Naive thymus-derived CD8-positive, alpha-beta T cell (primary cell): ENCODE results near the gene BANP. TPM values are rescaled to one million over a fixed set of nuclear protein-coding genes. Genes with fewer than 3 reads are reported as not detected.

ENCODE experiments used
- ATAC-seq, 2 donors: fragments of 150-1000 bp; cut with Tn5 transposase in 1 of 2; sonication (Bioruptor Pico), chemical (Tn5 transposase) in 1 of 2; 1 replicate in 1 of 2; 2 replicates in 1 of 2; pipeline ENCODE4 v1.10.0; 2021; ENCODE audit warnings: mild to moderate bottlenecking in 2 of 2, moderate library complexity in 2 of 2
- POLR2A ChIA-PET: fragments of 350-600 bp; sonication (Branson Sonifier 250); formaldehyde crosslinking; loops from one replicate; lab custom pipeline; 2021; ENCODE audit warnings: antibody characterized with exemption; lab: Charles Lee
- DNase-seq, 10 donors: peaks; one replicate each; pipeline versions ENCODE4 v3.0.0 to v3.0.0-alpha.2; 2020 to 2022
- H3K27ac Mint-ChIP-seq, 10 donors: one replicate each; pipeline ENCODE4 v1.8.0; 2020 to 2022; ENCODE audit warnings: mild to moderate bottlenecking in 10 of 10, mixed read lengths in 10 of 10, moderate library complexity in 4 of 10, inconsistent platforms in 1 of 10
- H3K27me3 Mint-ChIP-seq, 5 donors: one replicate each; pipeline ENCODE4 v1.8.0; 2021 to 2022; ENCODE audit warnings: mixed read lengths in 5 of 5
- H3K36me3 Mint-ChIP-seq, 3 donors: one replicate each; pipeline ENCODE4 v1.8.0; 2020 to 2022; ENCODE audit warnings: mixed read lengths in 3 of 3, mild to moderate bottlenecking in 2 of 3, inconsistent platforms in 1 of 3
- H3K4me1 Mint-ChIP-seq, 4 donors: one replicate each; pipeline ENCODE4 v1.8.0; 2021 to 2022; ENCODE audit warnings: mixed read lengths in 4 of 4
- H3K4me3 Mint-ChIP-seq, 10 donors: one replicate each; pipeline ENCODE4 v1.8.0; 2020 to 2022; ENCODE audit warnings: mild to moderate bottlenecking in 10 of 10, mixed read lengths in 10 of 10, moderate library complexity in 6 of 10, inconsistent platforms in 1 of 10
- H3K9me3 Mint-ChIP-seq, 9 donors: one replicate each; pipeline ENCODE4 v1.8.0; 2020 to 2022; ENCODE audit warnings: mixed read lengths in 9 of 9, mild to moderate bottlenecking in 3 of 9, inconsistent platforms in 1 of 9, moderate library complexity in 1 of 9
- polyA plus RNA-seq, 3 donors: library from polyadenylated mRNA; unstranded; fragments of 300-500 nt; fragmentation: Illumina TruSeq; gene quantifications; one replicate each; pipeline ENCODE4 v1.2.3, GENCODE V29; 2021
- total RNA-seq, 8 experiments: library from RNA in 2 of 8; stranded (reverse) in 2 of 8; gene quantifications; one replicate each; pipeline ENCODE4 v1.2.3 and lab custom pipeline; 2021 to 2026

BANP gene
- total and polyA plus RNA-seq, 5 experiments from 2014 or later, result 13.4 to 89.4 (median 29.1) TPM

GRCh38 chr16:87956098-87956364, 4.8 kb downstream of the BANP start:
- Mint-ChIP-seq H3K9me3 (no peaks in the 10 kb centered on the region), H3K36me3 (peaks cover 0 to 33% (median 0%) of the 10 kb centered on the region in 3 donors), H3K4me3 (peak overlapping the region; percentile 74 to 93 (median 85)), H3K4me1 (peaks cover 44 to 91% (median 84%) of the 10 kb centered on the region in 4 donors), H3K27me3 (no peaks in the 10 kb centered on the region), H3K27ac (peak overlapping the region; percentile 93 to 98 (median 96))
- DNase-seq, result no peak
- no peak for ATAC-seq
- POLR2A ChIA-PET, result interaction anchor here (0.6 to 1.0 kb wide), 2 partner anchors 28 to 87 kb away, joined by 3 read pairs; partner anchors contain the start of gene SLC7A5

DNA sequence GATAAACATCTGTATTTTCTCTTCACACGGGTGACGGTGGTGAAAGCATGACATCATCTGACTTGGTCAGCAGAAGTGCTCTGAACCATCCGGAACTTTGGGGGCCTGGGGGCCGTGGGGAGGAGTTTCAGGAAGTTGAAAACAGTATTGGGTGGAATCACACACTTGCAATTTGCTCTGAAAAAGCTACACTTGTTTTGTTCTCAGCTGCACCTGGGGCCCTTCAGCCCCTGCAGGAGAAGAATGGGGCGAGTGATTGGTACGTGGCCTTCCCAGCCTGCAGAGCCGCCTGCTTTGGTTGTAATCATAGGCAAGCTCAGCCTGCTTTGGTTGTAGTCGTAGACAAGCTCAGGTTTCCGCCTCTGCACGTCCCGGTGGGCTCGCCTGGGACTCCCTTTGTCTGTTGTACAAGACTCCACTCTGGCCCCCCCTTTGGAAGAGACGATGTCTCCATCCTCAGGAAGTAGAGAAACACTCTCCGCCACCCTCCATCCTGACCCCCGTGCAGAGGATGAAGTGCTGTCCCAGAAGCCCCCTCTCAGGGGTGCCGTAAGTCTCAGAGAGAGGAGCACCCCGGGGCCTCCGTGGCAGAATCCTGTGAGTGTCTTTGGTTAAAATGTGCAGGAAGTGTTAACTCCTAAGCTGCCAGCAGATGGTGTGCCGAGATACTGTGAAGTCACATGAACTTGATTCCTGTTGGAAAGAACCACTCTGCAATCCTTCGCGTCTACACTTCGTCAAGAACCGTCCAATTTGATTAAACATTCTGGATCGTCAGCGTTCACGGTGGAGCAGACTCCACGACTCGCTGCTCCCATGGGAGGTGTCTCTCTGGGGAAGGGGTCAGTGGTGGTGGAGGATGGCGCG, 5.4 kb downstream of the BANP start:
- Mint-ChIP-seq H3K27me3 (no peaks in the 10 kb centered on the region), H3K4me1 (peaks cover 46 to 95% (median 88%) of the 10 kb centered on the region in 4 donors), H3K9me3 (no peaks in the 10 kb centered on the region), H3K4me3 (peak overlapping the region; percentile 74 to 93 (median 85)), H3K36me3 (peaks cover 0 to 37% (median 2%) of the 10 kb centered on the region in 3 donors), H3K27ac (peak overlapping the region; percentile 93 to 98 (median 96))
- POLR2A ChIA-PET, result interaction anchor here (0.6 to 1.1 kb wide), 3 partner anchors 29 to 191 kb away, joined by 3 read pairs; partner anchors contain the start of genes KLHDC4 and SLC7A5
- peak; percentile 67 to 75 for ATAC-seq
- DNase-seq, result peak; percentile 55 to 89 (median 82)

DNA sequence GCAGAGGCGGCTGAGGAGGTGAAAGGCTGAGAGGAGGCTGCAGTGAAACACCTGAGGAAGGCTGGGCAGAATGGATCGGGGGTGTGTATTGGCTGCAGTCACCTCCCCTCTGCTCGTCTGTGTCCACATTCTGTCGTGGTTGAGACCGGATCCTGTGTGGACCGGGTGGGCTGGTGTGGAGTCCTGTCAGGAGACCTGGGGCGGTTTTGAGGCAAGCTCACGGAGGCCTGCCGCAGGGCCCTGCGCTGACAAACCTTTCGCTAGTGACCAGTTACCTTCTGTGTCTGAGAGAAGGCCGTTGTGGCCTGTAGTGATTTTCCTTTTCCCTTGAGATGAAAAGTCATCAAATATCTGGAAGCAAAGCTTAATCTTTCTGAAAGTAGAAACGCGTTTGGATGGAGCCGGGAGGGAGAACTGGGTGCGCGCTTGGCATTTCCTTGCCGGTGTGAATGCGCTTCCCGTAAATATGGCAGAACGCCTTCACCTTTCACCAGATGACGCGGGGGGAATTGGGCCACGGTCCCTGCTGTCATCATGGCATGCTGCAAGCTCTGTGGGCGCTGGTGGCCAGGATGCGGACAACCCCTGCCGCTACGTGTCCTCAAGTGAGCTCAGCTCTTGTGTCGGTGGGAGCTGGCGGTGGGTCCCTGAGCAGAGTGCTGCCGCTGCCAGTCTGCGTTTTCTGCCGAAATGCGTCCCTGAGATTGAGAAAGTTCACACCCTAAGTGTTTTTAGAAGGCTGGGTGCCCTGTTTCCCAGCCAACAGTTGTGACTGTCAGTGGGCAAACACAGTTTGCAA, 6.3 kb downstream of the BANP start:
- H3K4me1 Mint-ChIP-seq, result peaks cover 43 to 93% (median 84%) of the 10 kb centered on the region in 4 donors

DNA sequence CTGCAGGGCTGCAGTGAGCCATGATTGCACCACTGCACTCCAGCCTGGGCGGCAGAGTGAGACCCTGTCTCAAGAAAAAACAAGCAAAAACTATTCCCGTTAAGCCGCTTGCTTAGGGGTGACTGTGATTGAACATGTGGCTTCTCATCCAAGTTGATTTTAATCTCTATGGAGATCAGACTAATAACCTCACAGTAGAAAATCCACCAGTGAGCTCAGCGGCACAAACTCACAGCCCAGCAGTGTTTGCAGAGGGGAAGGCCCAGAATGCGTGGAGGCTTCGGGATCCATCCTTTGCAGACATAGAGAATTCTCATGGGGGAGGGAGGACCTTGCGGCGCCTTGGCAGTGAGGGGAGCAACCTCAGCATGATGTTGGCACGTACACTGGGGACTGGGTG, 7.4 kb downstream of the BANP start:
- peak overlapping the region in 3 of 10 donors; percentile 81 to 94 (median 92) for H3K27ac Mint-ChIP-seq
- no peak for ATAC-seq
- H3K9me3 Mint-ChIP-seq, result no peaks in the 10 kb centered on the region
- POLR2A ChIA-PET, result no interaction called here
- peaks cover 50 to 93% (median 87%) of the 10 kb centered on the region in 4 donors for H3K4me1 Mint-ChIP-seq
- H3K27me3 Mint-ChIP-seq, result no peaks in the 10 kb centered on the region
- DNase-seq, result no peak
- peaks cover 0 to 35% (median 3%) of the 10 kb centered on the region in 3 donors for H3K36me3 Mint-ChIP-seq
- H3K4me3 Mint-ChIP-seq, result peak overlapping the region in 5 of 10 donors; percentile 7 to 93 (median 82)

More for the DNA sequence above, 6.3 kb downstream of the BANP start:
- H3K4me3 Mint-ChIP-seq, result peak overlapping the region; percentile 74 to 93 (median 85)
- peak overlapping the region; percentile 93 to 98 (median 96) for H3K27ac Mint-ChIP-seq
- POLR2A ChIA-PET, result interaction anchor here (0.6 to 1.1 kb wide), 2 partner anchors 15 to 192 kb away, joined by 3 read pairs; partner anchors contain the start of gene KLHDC4
- no peaks in the 10 kb centered on the region for H3K9me3 Mint-ChIP-seq
- DNase-seq (no peak), ATAC-seq (no peak)
- no peaks in the 10 kb centered on the region for H3K27me3 Mint-ChIP-seq
- H3K36me3 Mint-ChIP-seq, result peaks cover 0 to 39% (median 3%) of the 10 kb centered on the region in 3 donors

DNA sequence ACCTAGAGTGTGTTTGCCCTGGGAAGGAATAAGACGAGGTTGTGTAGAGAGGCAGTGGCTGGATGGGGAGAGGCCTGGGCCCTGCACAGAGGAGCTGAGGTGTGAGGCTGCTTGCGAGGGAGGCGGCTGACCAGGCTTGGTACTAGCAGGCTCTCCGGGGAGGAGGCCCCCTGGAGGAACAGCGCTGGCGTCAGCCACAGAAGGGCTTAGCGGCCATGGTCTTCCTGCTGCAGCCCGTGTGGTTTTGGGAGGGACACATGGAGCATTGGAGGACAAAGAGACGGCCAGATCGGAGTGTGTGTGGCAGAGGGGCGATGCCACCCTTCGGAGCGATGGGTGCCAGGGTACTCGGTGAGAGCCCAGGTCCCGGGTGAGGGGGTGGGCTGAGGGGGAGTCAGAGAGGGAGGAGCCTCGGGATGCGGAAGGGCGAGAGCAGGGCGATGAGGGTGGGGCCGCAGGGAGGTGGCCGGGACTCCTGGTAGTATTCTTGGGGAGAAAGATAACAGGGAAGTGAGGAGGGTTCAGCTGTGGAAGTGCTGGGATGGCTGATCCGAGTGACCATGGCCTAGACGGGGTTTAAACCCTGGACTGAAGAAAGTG, 8.3 kb downstream of the BANP start:
- Mint-ChIP-seq H3K4me3 (peak overlapping the region; percentile 45 to 93 (median 75)), H3K27ac (peak overlapping the region; percentile 61 to 98 (median 84))

GRCh38 chr16:87960296-87960695, 9.1 kb downstream of the BANP start:
- H3K36me3 Mint-ChIP-seq, result peaks cover 0 to 29% (median 3%) of the 10 kb centered on the region in 3 donors
- H3K4me1 Mint-ChIP-seq, result peaks cover 50 to 92% (median 90%) of the 10 kb centered on the region in 4 donors
- DNase-seq (no peak), ATAC-seq (no peak)
- POLR2A ChIA-PET, result interaction anchor here (2.1 kb wide), 1 partner anchor 9 kb away, joined by 6 read pairs; the partner anchor contains the start of gene BANP
- no peaks in the 10 kb centered on the region for H3K9me3 Mint-ChIP-seq
- peak overlapping the region in 8 of 10 donors; percentile 1 to 82 (median 34) for H3K4me3 Mint-ChIP-seq
- H3K27me3 Mint-ChIP-seq, result no peaks in the 10 kb centered on the region
- H3K27ac Mint-ChIP-seq, result peak overlapping the region in 9 of 10 donors; percentile 0 to 81 (median 33)

More for the DNA sequence above, 8.3 kb downstream of the BANP start:
- DNase-seq (no peak), ATAC-seq (no peak)
- peaks cover 0 to 29% (median 3%) of the 10 kb centered on the region in 3 donors for H3K36me3 Mint-ChIP-seq
- no peaks in the 10 kb centered on the region for H3K27me3 Mint-ChIP-seq
- peaks cover 45 to 93% (median 87%) of the 10 kb centered on the region in 4 donors for H3K4me1 Mint-ChIP-seq
- no peaks in the 10 kb centered on the region for H3K9me3 Mint-ChIP-seq
- POLR2A ChIA-PET, result no interaction called here

- H3K9me3 Mint-ChIP-seq, result no peaks in the 10 kb centered on the region
- no peaks in the 10 kb centered on the region for H3K27me3 Mint-ChIP-seq
- peak overlapping the region in 1 of 10 donors; percentile 28 for H3K4me3 Mint-ChIP-seq
- H3K4me1 Mint-ChIP-seq, result peaks cover 50 to 91% (median 90%) of the 10 kb centered on the region in 4 donors
- DNase-seq, result no peak
- H3K36me3 Mint-ChIP-seq, result peaks cover 0 to 25% (median 3%) of the 10 kb centered on the region in 3 donors
- ATAC-seq, result no peak
- POLR2A ChIA-PET, result interaction anchor here (2.1 kb wide), 1 partner anchor 10 kb away, joined by 6 read pairs; the partner anchor contains the start of gene BANP
- peak overlapping the region in 2 of 10 donors; percentile 0 to 24 for H3K27ac Mint-ChIP-seq
Measured at GRCh38 chr16:87960852-87961251, 9.6 kb downstream of the BANP start.

- DNase-seq (no peak), ATAC-seq (no peak)
- no peaks in the 10 kb centered on the region for H3K27me3 Mint-ChIP-seq
- H3K4me3 Mint-ChIP-seq, result peak overlapping the region in 1 of 10 donors; percentile 22
- no peaks in the 10 kb centered on the region for H3K9me3 Mint-ChIP-seq
- peaks cover 0 to 25% (median 3%) of the 10 kb centered on the region in 3 donors for H3K36me3 Mint-ChIP-seq
- H3K27ac Mint-ChIP-seq, result peak overlapping the region in 3 of 10 donors; percentile 17 to 56 (median 32)
- POLR2A ChIA-PET, result interaction anchor here (2.1 kb wide), 1 partner anchor 11 kb away, joined by 6 read pairs; the partner anchor contains the start of gene BANP
- H3K4me1 Mint-ChIP-seq, result peaks cover 50 to 91% (median 90%) of the 10 kb centered on the region in 4 donors
Measured at GRCh38 chr16:87961623-87962022, 10.4 kb downstream of the BANP start.

GRCh38 chr16:87963400-87963799, 12.2 kb downstream of the BANP start:
- Mint-ChIP-seq H3K4me1 (peaks cover 43 to 80% (median 79%) of the 10 kb centered on the region in 4 donors), H3K27ac (peak overlapping the region; percentile 27 to 93 (median 78)), H3K4me3 (peak overlapping the region in 9 of 10 donors; percentile 21 to 72 (median 51)), H3K36me3 (peaks cover 0 to 14% (median 3%) of the 10 kb centered on the region in 3 donors), H3K27me3 (no peaks in the 10 kb centered on the region), H3K9me3 (no peaks in the 10 kb centered on the region)
- ATAC-seq, result peak; percentile 87 to 89
- POLR2A ChIA-PET, result no interaction called here
- DNase-seq, result peak in 8 of 10 donors; percentile 19 to 72 (median 33)

GRCh38 chr16:87964049-87964659, 12.9 kb downstream of the BANP start:
- Mint-ChIP-seq H3K27me3 (no peaks in the 10 kb centered on the region), H3K9me3 (no peaks in the 10 kb centered on the region), H3K4me3 (peak overlapping the region in 6 of 10 donors; percentile 16 to 75 (median 50)), H3K4me1 (peaks cover 44 to 81% (median 79%) of the 10 kb centered on the region in 4 donors), H3K36me3 (peaks cover 0 to 16% (median 3%) of the 10 kb centered on the region in 3 donors), H3K27ac (peak overlapping the region in 9 of 10 donors; percentile 27 to 83 (median 75))
- DNase-seq (no peak), ATAC-seq (no peak)
- POLR2A ChIA-PET, result no interaction called here

DNA sequence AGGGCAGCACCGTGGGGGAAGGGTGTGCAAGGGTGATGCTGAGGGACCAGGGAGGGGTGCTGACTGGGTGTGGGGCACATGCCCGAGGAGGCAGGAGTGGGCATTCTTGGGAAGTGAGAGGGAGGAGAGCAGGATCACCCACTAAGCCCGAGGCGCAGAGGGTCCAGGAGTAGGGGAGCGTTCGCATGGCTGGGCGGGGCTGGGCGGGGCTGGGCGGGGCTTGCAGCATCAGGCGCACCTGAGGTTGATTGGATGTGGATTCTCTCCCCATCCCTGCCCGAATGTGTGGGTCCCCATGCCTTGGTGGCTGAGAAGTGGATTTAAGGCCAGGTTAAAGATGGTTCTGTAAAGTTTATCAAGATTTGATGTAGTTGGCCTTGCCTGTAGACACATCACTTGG, 14.2 kb downstream of the BANP start:
- H3K27ac Mint-ChIP-seq, result peak overlapping the region in 6 of 10 donors; percentile 24 to 91 (median 64)
- no peak for ATAC-seq
- peaks cover 0 to 20% (median 7%) of the 10 kb centered on the region in 3 donors for H3K36me3 Mint-ChIP-seq
- H3K27me3 Mint-ChIP-seq, result no peaks in the 10 kb centered on the region
- POLR2A ChIA-PET, result no interaction called here
- H3K4me1 Mint-ChIP-seq, result peaks cover 41 to 79% (median 76%) of the 10 kb centered on the region in 4 donors
- H3K9me3 Mint-ChIP-seq, result no peaks in the 10 kb centered on the region
- DNase-seq, result no peak
- H3K4me3 Mint-ChIP-seq, result peak overlapping the region in 4 of 10 donors; percentile 15 to 68 (median 52)
